ENCODE results near the gene BIRC6.

DNA sequence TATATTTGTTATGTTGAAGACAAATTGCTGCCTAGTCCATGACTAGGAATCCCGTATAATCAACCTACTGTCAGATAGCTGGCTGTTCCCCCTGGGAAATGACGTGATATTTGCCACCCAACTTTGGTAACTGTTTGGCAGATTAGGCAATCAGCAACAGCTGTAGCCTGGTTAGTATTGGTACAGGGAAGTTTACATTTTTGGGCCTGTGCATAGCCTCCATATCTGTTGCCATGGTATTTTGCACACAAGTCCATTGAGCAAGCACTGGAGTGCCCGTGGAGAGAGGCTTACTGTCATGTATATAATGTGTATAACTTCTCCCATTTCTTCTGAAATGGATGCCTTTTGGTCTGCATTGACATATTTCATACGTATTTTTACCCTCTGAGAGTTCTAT, 27.7 kb downstream of the BIRC6 start:
- TF ChIP-seq CTCF (IDR thresholded peaks at IDR 0.05) (no peak), POLR2A (IDR thresholded peaks at IDR 0.05) (no peak)

Data from adrenal gland (tissue), 5 donors.